Stimulated activated CD4-positive, alpha-beta T cell treated with anti-CD3 and anti-CD28 coated beads, Interleukin-15, amount 100 ng/mL, for 48 hours (primary cell): ENCODE results near the gene EGFR.

Experiments
- DNase-seq, 2 donors: peaks; one replicate each; pipeline ENCODE4 v3.0.0-alpha.2; 2020; ENCODE audit warnings: low read depth in 2 of 2

The EGFR gene

DNA sequence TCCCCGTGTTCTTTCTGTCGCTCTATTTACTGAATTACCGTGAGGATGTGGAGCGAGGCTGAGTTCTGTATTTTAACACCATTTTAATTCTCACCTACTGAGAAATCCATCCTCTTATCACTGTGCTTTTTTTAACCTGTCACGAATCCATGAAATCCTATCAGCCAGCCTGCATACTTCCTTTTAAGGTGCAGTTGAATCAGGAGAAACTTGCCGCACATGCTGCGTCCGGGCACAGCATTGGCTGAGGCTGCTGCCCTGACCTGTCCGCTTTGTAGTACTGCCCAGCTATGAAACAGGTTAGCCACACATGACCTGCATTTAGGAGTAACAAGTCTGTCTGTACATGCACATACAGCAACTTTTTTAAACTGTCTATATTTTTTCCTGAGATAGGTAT is 82.5 kb downstream of the EGFR start:
- DNase-seq = no peak

GRCh38 chr7:55104123-55104522 is 85.3 kb downstream of the EGFR start:
- no peak for DNase-seq

DNA sequence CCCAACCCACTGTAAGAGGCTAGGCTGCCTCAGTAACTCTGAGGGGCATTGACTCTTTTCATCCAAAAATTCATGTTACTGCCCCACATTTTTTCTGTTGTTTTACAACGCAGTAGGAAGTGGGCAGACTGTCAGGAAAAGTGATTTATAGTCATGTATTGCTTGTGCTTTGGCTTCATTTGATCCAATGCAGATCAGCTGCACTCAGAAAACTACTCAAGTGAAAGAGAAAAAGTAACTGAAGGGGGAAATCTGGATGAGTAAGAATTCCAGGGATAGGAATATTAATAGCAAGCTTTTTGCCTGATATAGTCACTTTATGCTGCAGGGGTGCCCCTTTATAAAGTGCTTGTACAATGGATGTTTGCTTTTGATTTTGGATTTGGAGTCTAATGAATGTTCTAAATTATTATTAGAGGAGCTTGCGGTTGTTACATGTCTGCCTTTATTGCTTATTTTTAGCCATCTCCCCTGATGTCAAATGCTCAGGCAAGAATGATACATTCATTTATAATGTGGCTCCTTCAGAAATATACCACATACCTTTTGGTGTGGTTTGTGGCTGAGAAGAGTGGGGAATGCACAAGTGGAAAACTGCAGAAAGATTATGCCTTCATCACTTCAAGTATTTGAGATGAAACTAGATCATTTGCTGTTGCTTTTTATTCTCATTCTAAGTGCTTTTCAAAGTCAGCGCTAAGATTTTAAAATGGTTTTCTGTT is 86.1 kb downstream of the EGFR start:
- no peak for DNase-seq

- DNase-seq = no peak
Measured at GRCh38 chr7:55105952-55106351, 87.1 kb downstream of the EGFR start.

DNA sequence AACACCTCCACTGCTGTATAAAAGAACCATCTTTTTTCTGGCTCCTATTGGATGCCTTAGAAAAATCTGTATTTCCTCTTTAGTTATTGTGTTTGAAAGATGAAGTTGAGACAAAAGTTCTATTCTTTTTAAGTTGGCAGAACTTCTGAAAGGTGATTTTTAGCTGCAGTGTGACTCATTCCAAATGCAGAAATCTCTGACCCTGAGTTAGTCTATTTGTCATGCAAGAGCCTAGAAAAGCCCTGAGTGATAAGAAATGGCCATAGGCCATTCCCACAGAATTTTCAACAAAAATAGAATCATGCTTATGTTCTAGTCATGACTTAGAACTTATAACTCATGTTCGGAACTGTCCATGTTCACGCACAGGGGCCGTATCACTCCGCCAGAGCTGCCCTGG is 89.1 kb downstream of the EGFR start:
- DNase-seq = no peak

GRCh38 chr7:55108401-55108800 is 89.6 kb downstream of the EGFR start:
- DNase-seq = no peak

DNA sequence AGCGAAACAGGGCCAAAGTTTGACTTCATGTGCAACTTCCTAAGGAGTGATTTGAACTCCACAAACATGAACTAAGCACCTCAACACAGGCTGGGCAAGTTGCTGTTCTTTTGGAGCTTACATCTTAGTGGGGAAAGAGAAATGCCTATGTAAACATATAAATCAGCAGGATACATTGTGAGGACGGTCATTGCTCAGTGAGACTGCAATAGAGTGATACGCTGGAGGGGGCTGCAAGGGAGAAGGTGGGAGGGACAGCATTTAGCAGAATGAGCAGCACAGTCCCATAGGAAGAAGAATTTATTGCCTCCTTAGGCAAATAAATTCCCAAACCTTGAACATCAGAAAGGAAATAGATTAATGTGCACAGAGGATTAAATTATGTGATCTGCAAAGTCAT is 90.0 kb downstream of the EGFR start:
- no peak for DNase-seq

DNA sequence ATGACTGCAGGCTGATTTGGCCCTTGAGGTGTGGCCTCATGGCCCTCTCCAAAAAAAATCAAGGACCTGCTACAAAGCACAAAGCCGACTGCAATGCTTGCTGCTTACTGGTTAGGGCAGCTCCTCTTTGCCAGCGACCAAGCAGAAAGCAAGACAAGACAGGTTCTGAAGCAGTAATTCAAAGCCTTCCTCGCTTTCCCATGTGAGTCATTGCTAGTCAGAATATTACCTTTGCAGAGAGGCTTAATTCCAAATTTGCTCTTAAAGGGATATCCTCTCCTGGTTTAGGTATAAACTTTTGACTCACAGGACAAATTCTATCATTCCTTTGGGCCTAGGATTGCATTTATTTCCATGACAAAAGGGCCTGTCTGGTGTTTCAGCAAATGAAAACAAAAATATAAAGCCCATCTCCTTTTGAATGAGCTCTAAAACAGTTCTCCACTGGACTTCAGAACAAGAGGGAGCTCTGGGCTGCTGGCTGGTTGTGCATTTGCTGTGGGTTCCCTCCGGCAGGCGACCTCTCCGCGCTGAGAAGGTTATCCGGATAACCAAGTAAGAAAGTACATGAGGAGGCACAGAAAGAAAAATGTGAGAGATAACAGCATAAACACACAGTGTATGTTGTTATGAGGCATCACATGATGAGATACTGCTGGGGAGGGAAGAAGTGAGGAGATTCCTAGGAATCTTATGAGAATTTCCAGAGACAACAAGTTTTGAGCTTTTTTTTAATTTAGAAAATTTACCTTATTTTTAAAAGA is 90.8 kb downstream of the EGFR start:
- DNase-seq = no peak

GRCh38 chr7:55110282-55110992 is 91.6 kb downstream of the EGFR start:
- no peak for DNase-seq

DNA sequence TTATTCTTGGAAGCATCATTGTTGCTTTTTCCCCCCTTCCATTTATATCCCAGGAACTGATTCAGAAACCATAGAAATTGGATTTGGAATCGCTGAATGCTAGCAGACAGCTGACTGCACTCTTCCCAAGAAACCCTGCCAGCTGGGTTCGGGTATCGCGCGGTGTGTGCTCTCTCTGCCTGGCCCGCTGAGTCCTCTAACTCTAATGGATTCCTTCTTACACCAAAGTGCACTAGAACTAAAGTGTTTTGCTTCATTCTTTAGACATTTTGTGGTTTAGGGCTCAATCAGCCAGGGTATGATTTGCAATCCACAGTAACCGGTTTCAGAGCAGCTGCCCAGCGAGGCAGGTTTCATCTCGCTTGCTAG is 92.2 kb downstream of the EGFR start:
- DNase-seq = no peak

DNA sequence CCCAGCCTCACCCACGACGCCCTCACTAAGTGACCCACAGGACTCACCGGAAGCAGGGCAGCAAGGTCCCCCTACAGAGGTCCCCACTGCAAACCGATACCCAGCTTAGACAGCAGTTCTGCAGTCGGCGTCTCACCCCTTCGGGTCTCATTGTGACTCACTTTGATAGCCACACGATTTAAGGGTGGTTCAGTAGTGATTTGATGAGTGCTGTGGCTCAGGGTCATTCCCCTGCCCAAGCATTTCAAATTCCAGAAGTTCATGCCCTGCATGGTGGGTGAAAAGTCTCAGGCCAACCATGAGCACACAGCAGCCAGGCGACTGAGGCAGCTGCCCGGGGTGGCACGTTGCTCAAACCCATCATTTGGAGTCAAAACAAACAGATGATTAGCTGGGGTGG is 93.2 kb downstream of the EGFR start:
- no peak for DNase-seq

DNA sequence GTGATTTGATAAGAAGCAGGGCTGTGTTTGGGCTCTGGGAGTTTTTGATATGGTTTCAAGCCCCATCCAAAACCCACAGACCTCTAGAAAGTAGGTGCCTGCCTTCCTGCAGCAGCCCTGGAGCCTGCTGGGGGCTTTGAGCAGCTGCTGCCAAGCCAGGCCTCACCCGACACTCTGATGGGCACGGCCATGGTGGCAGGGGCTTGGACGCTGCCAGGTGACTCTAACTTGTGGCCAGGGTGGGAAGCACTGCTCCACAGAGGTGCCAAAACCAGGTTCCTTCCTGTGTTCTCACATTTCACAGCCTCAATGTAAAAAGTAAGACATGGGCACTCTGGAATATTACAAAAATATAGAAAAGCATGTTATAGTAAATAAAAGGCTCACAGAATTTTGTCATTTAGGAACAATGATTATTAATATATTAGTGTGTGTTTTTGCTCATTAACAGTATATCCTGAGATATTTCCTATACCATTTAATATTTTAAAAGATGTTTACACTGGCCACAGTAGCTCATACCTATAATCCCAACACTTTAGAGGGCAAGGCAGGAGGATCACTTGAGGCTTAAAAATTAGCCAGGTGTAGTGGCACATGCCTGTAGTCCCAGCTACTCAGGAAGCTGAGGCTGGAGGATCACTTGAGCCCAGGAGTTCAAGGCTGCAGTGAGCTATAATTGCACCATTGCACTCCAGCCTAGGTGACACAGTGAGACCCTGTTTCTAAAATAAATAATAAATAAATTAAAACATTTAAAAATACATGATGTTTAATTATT is 95.1 kb downstream of the EGFR start:
- DNase-seq = no peak

DNA sequence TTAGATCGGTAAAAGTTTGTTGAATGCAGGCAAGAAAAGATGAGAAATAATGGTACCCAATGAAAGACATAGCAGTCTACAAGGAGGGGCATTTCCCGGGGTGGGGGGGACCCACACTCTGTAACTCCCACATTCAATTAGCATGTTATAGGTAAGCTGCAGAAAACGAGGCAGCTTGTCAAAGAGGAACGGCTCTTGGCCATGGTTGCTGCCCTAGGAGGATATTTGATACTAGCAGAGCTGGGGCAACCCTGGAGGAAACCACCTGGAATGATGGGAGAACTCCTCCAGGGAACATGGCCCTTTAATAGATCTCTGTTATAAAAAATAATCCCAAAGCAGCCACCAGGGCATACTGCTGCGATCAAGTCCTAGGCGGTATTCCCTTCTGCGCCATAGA is 98.5 kb downstream of the EGFR start:
- DNase-seq = no peak

DNA sequence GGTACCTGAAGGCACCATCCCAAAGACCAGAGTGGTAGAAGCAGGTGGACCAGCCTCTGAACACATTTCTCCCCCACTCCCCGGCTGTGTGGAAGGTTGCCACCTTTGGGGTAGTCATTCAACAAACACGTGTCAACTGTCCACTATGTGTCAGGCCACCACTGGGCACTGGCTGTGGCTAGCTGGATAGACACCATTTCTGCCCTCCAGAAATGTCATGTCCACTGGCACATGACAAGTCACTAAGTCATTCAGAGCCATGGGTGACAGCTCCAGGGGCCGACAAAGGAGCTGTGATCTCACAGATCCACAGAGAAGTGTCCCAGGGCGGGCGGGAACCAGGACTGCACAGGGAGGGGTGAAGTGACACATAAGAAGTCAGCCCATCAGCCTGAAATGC is 99.6 kb downstream of the EGFR start:
- DNase-seq = no peak

GRCh38 chr7:55119571-55119970 is 100.8 kb downstream of the EGFR start:
- DNase-seq = no peak

DNA sequence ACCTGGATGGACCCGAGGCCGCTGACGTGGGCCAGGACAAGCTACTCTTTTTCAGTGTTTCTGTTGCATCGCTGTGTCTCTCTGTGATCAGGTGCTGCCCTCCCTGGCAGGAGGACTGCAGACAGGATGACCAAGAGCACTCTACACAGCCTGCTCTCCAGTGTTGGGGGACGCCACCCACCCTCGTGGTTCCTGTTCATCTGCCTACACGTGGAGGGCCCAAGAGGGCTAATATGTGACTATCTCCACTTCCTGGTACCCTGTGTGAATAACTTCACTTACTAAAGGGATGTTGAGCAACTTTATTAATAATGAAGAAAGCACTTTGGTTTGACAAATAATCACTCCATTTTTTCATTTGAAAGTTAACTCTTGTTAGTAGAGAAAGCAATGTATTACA is 101.3 kb downstream of the EGFR start:
- DNase-seq = no peak

DNA sequence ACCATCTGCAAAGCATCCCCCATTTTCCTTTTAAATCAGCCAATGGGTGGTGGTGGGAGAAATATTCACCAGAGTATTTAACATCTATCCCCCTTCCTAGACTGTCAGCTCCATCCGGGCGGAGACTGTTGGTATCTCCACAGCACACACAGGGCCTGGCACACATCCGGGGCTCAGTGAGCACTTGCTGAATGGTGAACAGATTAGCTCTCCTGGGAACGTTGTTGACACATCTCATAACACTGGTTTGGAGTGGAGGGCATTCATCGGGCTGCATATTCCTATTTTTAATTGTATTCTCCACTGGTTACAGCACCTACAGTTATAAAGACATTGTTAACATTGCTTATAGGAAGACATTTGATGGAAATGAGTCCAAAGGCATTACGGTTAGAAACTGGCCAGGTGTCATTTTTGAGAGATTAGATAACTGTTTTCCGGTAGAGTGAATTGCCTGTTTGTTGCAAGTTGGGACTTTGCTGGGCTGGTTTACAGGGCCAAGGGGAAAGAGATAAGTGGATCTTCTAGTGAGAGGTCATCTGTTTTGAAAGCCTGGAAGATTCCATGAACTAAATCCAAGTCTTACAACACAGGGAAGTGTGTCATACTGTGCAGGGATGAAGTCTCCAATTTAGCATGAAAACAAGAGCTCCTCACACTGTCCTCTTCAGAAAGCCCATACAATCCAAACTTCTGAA is 101.8 kb downstream of the EGFR start:
- no peak for DNase-seq

DNA sequence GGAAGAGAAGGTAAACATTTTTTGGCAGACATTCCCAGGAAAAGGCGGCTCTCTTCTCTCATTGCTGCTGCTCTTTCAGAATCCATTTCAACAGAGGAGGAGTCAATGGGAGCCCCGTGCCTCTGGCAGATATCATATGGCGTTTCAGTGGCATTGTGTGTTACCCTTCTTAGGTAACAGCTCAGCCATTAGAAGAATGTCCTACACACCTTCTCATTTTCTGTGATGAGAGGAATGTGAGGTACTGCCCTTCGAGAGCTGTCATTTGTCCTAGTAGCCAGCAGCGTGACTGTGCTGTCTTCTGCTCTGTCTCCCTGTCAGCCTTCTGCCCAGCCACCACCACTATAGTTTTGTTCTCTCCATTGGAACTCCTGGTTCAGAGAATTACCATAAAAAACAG is 102.4 kb downstream of the EGFR start:
- no peak for DNase-seq

- no peak for DNase-seq
Measured at GRCh38 chr7:55122263-55122662, 103.4 kb downstream of the EGFR start.

- DNase-seq = no peak
Measured at GRCh38 chr7:55124989-55125875, 106.4 kb downstream of the EGFR start.

DNA sequence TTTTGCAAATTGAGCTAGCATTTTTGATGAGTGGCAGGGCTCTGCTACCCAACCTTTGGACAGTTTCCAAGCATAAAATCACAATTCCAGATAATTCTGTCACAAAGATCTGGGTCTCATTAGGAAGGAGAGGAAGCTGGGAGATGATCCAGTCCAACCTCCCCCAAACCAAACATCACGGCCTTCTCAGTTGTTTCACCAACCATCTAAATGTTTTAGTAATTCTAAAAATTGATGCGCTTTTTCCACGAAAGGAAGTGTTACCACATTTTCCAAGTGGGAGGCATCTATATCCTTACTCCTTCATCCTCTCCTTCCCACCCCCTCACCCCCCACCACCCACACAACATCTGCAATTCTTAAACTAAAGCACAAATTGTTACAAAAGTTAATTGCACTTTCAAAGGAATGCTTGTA is 108.3 kb downstream of the EGFR start:
- no peak for DNase-seq
